HEK293 (cell line): ENCODE results near the gene ESRRA.

Source experiments
- HOXA7 ChIP-seq: sonication (generic); formaldehyde crosslinking; IDR thresholded peaks from 2 replicates; pipeline ENCODE4 v1.8.1; 2022; ENCODE audit warnings: missing genetic modification reagents, borderline replicate concordance
- IKZF3 ChIP-seq: fragments of 450-650 bp; IDR thresholded peaks from 2 replicates; pipeline ENCODE4 v1.5.0; 2018; ENCODE audit warnings: missing biosample characterization, mild to moderate bottlenecking, missing genetic modification characterization, moderate library complexity
- PRDM1 ChIP-seq: fragments of 450-650 bp; formaldehyde crosslinking; IDR thresholded peaks from 2 replicates; pipeline ENCODE4; 2016; ENCODE audit warnings: missing biosample characterization, missing genetic modification characterization
- RBAK ChIP-seq: fragments of 450-650 bp; formaldehyde crosslinking; IDR thresholded peaks from 2 replicates; pipeline ENCODE4 v1.5.1; 2016; ENCODE audit warnings: missing biosample characterization, missing genetic modification characterization
- ZBTB17 ChIP-seq: fragments of 450-650 bp; formaldehyde crosslinking; IDR thresholded peaks from 2 replicates; pipeline ENCODE4 v1.5.1; 2016; ENCODE audit warnings: missing biosample characterization, missing genetic modification characterization
- ZBTB48 ChIP-seq: fragments of 450-650 bp; formaldehyde crosslinking; IDR thresholded peaks from 2 replicates; pipeline ENCODE4 v1.5.1; 2016; ENCODE audit warnings: missing biosample characterization, missing genetic modification characterization
- ZFP69B ChIP-seq: fragments of 450-650 bp; formaldehyde crosslinking; IDR thresholded peaks from 2 replicates; pipeline ENCODE4 v1.5.1; 2016; ENCODE audit warnings: missing biosample characterization, missing genetic modification characterization
- ZNF121 ChIP-seq: fragments of 450-650 bp; formaldehyde crosslinking; IDR thresholded peaks from 2 replicates; pipeline ENCODE4 v1.5.1; 2016; ENCODE audit warnings: missing biosample characterization, missing genetic modification characterization
- ZNF169 ChIP-seq: fragments of 450-650 bp; formaldehyde crosslinking; IDR thresholded peaks from 2 replicates; pipeline ENCODE4 v1.5.1; 2016; ENCODE audit warnings: missing biosample characterization, missing genetic modification characterization
- ZNF175 ChIP-seq: fragments of 450-650 bp; formaldehyde crosslinking; IDR thresholded peaks from 2 replicates; pipeline ENCODE4 v1.5.1; 2016; ENCODE audit warnings: missing biosample characterization, missing genetic modification characterization
- ZNF266 ChIP-seq: fragments of 450-650 bp; formaldehyde crosslinking; IDR thresholded peaks from 2 replicates; pipeline ENCODE4 v1.5.1; 2016; ENCODE audit warnings: missing biosample characterization, missing genetic modification characterization, low read depth
- ZNF350 ChIP-seq: fragments of 450-650 bp; formaldehyde crosslinking; IDR thresholded peaks from 2 replicates; pipeline ENCODE4 v1.5.0; 2017; ENCODE audit warnings: missing biosample characterization, mild to moderate bottlenecking, missing genetic modification characterization
- ZNF366 ChIP-seq: fragments of 450-650 bp; formaldehyde crosslinking; conservative IDR thresholded peaks from 2 replicates; pipeline ENCODE4 v1.5.1; 2016; ENCODE audit warnings: missing biosample characterization, missing genetic modification characterization
- ZNF391 ChIP-seq: fragments of 450-650 bp; formaldehyde crosslinking; IDR thresholded peaks from 2 replicates; pipeline ENCODE4 v1.5.1; 2016; ENCODE audit warnings: low read depth, missing biosample characterization, missing genetic modification characterization, borderline replicate concordance
- ZNF48 ChIP-seq: fragments of 450-650 bp; formaldehyde crosslinking; IDR thresholded peaks from 2 replicates; pipeline ENCODE4 v1.5.1; 2016; ENCODE audit warnings: missing biosample characterization, missing genetic modification characterization
- ZNF558 ChIP-seq: fragments of 450-650 bp; formaldehyde crosslinking; IDR thresholded peaks from 2 replicates; pipeline ENCODE4 v1.5.1; 2016; ENCODE audit warnings: missing biosample characterization, missing genetic modification characterization
- ZNF585B ChIP-seq: fragments of 450-650 bp; formaldehyde crosslinking; IDR thresholded peaks from 2 replicates; pipeline ENCODE4 v1.5.1; 2016; ENCODE audit warnings: missing biosample characterization, missing genetic modification characterization
- ZNF626 ChIP-seq: fragments of 450-650 bp; sonication (Bioruptor Pico); formaldehyde crosslinking; IDR thresholded peaks from 2 replicates; pipeline ENCODE4 v1.5.1; 2018; ENCODE audit warnings: missing biosample characterization, missing genetic modification characterization, inconsistent platforms
- ZNF654 ChIP-seq: fragments of 450-650 bp; formaldehyde crosslinking; IDR thresholded peaks from 2 replicates; pipeline ENCODE4 v1.5.1; 2016; ENCODE audit warnings: low read depth, missing biosample characterization, missing genetic modification characterization
- ZNF776 ChIP-seq: fragments of 450-650 bp; formaldehyde crosslinking; IDR thresholded peaks from 2 replicates; pipeline ENCODE4 v1.5.0; 2017; ENCODE audit warnings: missing biosample characterization, missing genetic modification characterization, borderline replicate concordance
- ZSCAN16 ChIP-seq: fragments of 450-650 bp; formaldehyde crosslinking; IDR thresholded peaks from 2 replicates; pipeline ENCODE4 v1.5.1; 2016; ENCODE audit warnings: missing biosample characterization, missing genetic modification characterization
- TF ChIP-seq, protein P1 (sequence below): fragments of 450-650 bp; formaldehyde crosslinking; IDR thresholded peaks from 2 replicates; pipeline ENCODE4 v1.5.1; 2016; ENCODE audit warnings: missing biosample characterization, missing genetic modification characterization
- TF ChIP-seq, protein P2 (sequence below): fragments of 450-650 bp; formaldehyde crosslinking; IDR thresholded peaks from 2 replicates; pipeline ENCODE4 v1.5.1; 2016; ENCODE audit warnings: missing biosample characterization, missing genetic modification characterization
- TF ChIP-seq, protein P3 (sequence below): fragments of 450-650 bp; formaldehyde crosslinking; IDR thresholded peaks from 2 replicates; pipeline ENCODE4 v1.5.1; 2016; ENCODE audit warnings: missing biosample characterization, missing genetic modification characterization
- TF ChIP-seq, protein P4 (sequence below): fragments of 450-650 bp; IDR thresholded peaks from 2 replicates; pipeline ENCODE4 v1.5.1; 2018; ENCODE audit warnings: missing biosample characterization, mild to moderate bottlenecking, missing genetic modification characterization
- TF ChIP-seq, protein P5 (sequence below): fragments of 450-650 bp; formaldehyde crosslinking; IDR thresholded peaks from 2 replicates; pipeline ENCODE4 v1.5.1; 2016; ENCODE audit warnings: missing biosample characterization, missing genetic modification characterization
- TF ChIP-seq, protein P6 (sequence below): fragments of 450-650 bp; formaldehyde crosslinking; optimal IDR thresholded peaks from 2 replicates; pipeline ENCODE3; 2016; ENCODE audit warnings: missing biosample characterization, mild to moderate bottlenecking, missing genetic modification characterization
- TF ChIP-seq, protein P7 (sequence below): fragments of 450-650 bp; formaldehyde crosslinking; IDR thresholded peaks from 2 replicates; pipeline ENCODE4 v1.5.1; 2017; ENCODE audit warnings: missing biosample characterization, missing genetic modification characterization

ESRRA gene

DNA sequence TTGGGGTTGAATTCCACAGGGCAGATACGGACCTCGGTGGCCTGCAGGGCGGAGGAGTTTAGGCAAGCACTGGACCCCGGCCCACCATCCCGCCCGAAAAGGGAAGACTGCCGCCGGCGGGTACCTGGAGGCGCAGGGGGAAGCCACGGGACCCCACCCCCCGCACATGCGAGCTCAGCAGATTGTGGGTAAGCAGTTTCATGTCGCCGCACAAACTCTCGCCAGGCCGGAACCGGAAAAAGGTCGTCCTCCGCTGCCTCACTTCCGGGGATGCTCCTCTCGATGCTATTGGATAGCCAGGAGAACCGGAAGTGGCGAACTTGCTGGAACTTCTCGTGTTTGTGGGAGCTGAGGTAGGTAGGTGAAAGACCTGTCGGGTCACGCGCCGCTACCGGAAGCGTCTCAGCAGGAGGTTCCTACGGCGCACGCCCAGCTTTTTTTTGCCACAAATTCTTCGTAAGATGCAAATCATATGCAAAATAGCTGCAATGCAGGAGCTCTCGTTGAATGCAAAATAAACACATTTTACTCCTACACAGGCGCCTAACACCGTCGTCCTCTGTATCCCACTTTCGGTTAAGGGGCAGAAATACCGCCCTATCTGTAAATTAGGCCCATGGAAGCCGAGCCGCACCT, 12.1 kb downstream of the ESRRA start, which contains the start of gene TRMT112 (continued):
- TF ChIP-seq, protein P1, sequence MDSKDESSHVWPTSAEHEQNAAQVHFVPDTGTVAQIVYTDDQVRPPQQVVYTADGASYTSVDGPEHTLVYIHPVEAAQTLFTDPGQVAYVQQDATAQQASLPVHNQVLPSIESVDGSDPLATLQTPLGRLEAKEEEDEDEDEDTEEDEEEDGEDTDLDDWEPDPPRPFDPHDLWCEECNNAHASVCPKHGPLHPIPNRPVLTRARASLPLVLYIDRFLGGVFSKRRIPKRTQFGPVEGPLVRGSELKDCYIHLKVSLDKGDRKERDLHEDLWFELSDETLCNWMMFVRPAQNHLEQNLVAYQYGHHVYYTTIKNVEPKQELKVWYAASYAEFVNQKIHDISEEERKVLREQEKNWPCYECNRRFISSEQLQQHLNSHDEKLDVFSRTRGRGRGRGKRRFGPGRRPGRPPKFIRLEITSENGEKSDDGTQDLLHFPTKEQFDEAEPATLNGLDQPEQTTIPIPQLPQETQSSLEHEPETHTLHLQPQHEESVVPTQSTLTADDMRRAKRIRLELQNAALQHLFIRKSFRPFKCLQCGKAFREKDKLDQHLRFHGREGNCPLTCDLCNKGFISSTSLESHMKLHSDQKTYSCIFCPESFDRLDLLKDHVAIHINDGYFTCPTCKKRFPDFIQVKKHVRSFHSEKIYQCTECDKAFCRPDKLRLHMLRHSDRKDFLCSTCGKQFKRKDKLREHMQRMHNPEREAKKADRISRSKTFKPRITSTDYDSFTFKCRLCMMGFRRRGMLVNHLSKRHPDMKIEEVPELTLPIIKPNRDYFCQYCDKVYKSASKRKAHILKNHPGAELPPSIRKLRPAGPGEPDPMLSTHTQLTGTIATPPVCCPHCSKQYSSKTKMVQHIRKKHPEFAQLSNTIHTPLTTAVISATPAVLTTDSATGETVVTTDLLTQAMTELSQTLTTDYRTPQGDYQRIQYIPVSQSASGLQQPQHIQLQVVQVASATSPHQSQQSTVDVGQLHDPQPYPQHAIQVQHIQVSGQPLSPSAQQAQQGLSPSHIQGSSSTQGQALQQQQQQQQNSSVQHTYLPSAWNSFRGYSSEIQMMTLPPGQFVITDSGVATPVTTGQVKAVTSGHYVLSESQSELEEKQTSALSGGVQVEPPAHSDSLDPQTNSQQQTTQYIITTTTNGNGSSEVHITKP (tag by site-specific recombination) = 0 out of 2 replicates have a peak, but pooled peaks have one; percentile 57
- TF ChIP-seq ZNF585B (tag by site-specific recombination) (no peak), ZBTB48 (tag by site-specific recombination) (no peak), ZNF121 (tag by site-specific recombination) (no peak), HOXA7 (no peak), ZNF350 (tag by site-specific recombination) (no peak; the same call in 1 of the 2 replicates), ZNF776 (tag by site-specific recombination) (no peak), IKZF3 (tag by site-specific recombination) (peak; percentile 79), ZBTB17 (tag by site-specific recombination) (peak; percentile 85), ZNF48 (tag by site-specific recombination) (no peak), ZNF366 (tag by site-specific recombination) (no peak), ZNF266 (tag by site-specific recombination) (no peak), ZFP69B (tag by site-specific recombination) (no peak), ZNF169 (tag by site-specific recombination) (no peak), RBAK (tag by site-specific recombination) (no peak), ZNF175 (no peak), ZNF558 (tag by site-specific recombination) (no peak), ZNF626 (tag by site-specific recombination) (no peak), ZNF654 (tag by site-specific recombination) (no peak), ZSCAN16 (tag by site-specific recombination) (no peak), PRDM1 (tag by site-specific recombination) (no peak), ZNF391 (tag by site-specific recombination) (no peak)
- TF ChIP-seq, protein P2, sequence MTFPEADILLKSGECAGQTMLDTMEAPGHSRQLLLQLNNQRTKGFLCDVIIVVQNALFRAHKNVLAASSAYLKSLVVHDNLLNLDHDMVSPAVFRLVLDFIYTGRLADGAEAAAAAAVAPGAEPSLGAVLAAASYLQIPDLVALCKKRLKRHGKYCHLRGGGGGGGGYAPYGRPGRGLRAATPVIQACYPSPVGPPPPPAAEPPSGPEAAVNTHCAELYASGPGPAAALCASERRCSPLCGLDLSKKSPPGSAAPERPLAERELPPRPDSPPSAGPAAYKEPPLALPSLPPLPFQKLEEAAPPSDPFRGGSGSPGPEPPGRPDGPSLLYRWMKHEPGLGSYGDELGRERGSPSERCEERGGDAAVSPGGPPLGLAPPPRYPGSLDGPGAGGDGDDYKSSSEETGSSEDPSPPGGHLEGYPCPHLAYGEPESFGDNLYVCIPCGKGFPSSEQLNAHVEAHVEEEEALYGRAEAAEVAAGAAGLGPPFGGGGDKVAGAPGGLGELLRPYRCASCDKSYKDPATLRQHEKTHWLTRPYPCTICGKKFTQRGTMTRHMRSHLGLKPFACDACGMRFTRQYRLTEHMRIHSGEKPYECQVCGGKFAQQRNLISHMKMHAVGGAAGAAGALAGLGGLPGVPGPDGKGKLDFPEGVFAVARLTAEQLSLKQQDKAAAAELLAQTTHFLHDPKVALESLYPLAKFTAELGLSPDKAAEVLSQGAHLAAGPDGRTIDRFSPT (tag by site-specific recombination) = no peak
- TF ChIP-seq, protein P3, sequence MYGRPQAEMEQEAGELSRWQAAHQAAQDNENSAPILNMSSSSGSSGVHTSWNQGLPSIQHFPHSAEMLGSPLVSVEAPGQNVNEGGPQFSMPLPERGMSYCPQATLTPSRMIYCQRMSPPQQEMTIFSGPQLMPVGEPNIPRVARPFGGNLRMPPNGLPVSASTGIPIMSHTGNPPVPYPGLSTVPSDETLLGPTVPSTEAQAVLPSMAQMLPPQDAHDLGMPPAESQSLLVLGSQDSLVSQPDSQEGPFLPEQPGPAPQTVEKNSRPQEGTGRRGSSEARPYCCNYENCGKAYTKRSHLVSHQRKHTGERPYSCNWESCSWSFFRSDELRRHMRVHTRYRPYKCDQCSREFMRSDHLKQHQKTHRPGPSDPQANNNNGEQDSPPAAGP = no peak
- TF ChIP-seq, protein P4, sequence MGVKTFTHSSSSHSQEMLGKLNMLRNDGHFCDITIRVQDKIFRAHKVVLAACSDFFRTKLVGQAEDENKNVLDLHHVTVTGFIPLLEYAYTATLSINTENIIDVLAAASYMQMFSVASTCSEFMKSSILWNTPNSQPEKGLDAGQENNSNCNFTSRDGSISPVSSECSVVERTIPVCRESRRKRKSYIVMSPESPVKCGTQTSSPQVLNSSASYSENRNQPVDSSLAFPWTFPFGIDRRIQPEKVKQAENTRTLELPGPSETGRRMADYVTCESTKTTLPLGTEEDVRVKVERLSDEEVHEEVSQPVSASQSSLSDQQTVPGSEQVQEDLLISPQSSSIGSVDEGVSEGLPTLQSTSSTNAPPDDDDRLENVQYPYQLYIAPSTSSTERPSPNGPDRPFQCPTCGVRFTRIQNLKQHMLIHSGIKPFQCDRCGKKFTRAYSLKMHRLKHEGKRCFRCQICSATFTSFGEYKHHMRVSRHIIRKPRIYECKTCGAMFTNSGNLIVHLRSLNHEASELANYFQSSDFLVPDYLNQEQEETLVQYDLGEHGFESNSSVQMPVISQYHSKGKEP (tag by site-specific recombination) = no peak
- TF ChIP-seq, protein P5, sequence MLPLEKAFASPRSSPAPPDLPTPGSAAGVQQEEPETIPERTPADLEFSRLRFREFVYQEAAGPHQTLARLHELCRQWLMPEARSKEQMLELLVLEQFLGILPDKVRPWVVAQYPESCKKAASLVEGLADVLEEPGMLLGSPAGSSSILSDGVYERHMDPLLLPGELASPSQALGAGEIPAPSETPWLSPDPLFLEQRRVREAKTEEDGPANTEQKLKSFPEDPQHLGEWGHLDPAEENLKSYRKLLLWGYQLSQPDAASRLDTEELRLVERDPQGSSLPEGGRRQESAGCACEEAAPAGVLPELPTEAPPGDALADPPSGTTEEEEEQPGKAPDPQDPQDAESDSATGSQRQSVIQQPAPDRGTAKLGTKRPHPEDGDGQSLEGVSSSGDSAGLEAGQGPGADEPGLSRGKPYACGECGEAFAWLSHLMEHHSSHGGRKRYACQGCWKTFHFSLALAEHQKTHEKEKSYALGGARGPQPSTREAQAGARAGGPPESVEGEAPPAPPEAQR (tag by site-specific recombination) = no peak
- TF ChIP-seq, protein P6, sequence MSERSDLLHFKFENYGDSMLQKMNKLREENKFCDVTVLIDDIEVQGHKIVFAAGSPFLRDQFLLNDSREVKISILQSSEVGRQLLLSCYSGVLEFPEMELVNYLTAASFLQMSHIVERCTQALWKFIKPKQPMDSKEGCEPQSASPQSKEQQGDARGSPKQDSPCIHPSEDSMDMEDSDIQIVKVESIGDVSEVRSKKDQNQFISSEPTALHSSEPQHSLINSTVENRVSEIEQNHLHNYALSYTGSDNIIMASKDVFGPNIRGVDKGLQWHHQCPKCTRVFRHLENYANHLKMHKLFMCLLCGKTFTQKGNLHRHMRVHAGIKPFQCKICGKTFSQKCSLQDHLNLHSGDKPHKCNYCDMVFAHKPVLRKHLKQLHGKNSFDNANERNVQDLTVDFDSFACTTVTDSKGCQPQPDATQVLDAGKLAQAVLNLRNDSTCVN = peak; percentile 46
- TF ChIP-seq, protein P7, sequence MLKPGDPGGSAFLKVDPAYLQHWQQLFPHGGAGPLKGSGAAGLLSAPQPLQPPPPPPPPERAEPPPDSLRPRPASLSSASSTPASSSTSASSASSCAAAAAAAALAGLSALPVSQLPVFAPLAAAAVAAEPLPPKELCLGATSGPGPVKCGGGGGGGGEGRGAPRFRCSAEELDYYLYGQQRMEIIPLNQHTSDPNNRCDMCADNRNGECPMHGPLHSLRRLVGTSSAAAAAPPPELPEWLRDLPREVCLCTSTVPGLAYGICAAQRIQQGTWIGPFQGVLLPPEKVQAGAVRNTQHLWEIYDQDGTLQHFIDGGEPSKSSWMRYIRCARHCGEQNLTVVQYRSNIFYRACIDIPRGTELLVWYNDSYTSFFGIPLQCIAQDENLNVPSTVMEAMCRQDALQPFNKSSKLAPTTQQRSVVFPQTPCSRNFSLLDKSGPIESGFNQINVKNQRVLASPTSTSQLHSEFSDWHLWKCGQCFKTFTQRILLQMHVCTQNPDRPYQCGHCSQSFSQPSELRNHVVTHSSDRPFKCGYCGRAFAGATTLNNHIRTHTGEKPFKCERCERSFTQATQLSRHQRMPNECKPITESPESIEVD (tag by site-specific recombination) = no peak
